ENCODE measurements around the gene UBAC2.

- TF ChIP-seq, protein P1, sequence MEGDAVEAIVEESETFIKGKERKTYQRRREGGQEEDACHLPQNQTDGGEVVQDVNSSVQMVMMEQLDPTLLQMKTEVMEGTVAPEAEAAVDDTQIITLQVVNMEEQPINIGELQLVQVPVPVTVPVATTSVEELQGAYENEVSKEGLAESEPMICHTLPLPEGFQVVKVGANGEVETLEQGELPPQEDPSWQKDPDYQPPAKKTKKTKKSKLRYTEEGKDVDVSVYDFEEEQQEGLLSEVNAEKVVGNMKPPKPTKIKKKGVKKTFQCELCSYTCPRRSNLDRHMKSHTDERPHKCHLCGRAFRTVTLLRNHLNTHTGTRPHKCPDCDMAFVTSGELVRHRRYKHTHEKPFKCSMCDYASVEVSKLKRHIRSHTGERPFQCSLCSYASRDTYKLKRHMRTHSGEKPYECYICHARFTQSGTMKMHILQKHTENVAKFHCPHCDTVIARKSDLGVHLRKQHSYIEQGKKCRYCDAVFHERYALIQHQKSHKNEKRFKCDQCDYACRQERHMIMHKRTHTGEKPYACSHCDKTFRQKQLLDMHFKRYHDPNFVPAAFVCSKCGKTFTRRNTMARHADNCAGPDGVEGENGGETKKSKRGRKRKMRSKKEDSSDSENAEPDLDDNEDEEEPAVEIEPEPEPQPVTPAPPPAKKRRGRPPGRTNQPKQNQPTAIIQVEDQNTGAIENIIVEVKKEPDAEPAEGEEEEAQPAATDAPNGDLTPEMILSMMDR (conservative IDR thresholded peaks at IDR 0.05; ENCODE audit: low read depth, low read length) = no peak
- TF ChIP-seq POLR2A (IDR thresholded peaks at IDR 0.05; ENCODE audit: low read depth, low read length) (no peak), NFE2L2 (IDR thresholded peaks at IDR 0.05; ENCODE audit: low read depth, low read length) (no peak), RAD21 (IDR thresholded peaks at IDR 0.05; ENCODE audit: low read length) (no peak), USF2 (IDR thresholded peaks at IDR 0.05; ENCODE audit: low read depth, low read length) (no peak), CEBPB (IDR thresholded peaks at IDR 0.05; ENCODE audit: low read depth, low read length) (no peak)
Measured at GRCh38 chr13:99207511-99207910, 6.9 kb downstream of the UBAC2 start.

All from IMR-90 (cell line).